Stomach (tissue), 4 donors: Measurements from ENCODE around the gene NRCAM.

ENCODE experiments used
- EP300 ChIP-seq: sonication (generic); formaldehyde crosslinking; IDR thresholded peaks from one replicate; pipeline ENCODE4 v1.6.1; 2017; ENCODE audit warnings: antibody characterized with exemption
- POLR2AphosphoS5 ChIP-seq, 3 donors: sonication (generic); formaldehyde crosslinking; IDR thresholded peaks; one replicate each; pipeline ENCODE4 v1.6.1; 2016; ENCODE audit warnings: antibody characterized with exemption in 3 of 3
- TF ChIP-seq, protein P1 (sequence below), 7 experiments: fragments of 450-650 bp in 4 of 7; fragments of 200-600 bp in 3 of 7; sonication (generic) in 3 of 7; IDR thresholded peaks; one replicate each; pipeline ENCODE4 v1.5.1; 2016 to 2019; ENCODE audit warnings: antibody characterized with exemption in 7 of 7, control low read depth in 2 of 7, mild to moderate bottlenecking in 1 of 7

DNA sequence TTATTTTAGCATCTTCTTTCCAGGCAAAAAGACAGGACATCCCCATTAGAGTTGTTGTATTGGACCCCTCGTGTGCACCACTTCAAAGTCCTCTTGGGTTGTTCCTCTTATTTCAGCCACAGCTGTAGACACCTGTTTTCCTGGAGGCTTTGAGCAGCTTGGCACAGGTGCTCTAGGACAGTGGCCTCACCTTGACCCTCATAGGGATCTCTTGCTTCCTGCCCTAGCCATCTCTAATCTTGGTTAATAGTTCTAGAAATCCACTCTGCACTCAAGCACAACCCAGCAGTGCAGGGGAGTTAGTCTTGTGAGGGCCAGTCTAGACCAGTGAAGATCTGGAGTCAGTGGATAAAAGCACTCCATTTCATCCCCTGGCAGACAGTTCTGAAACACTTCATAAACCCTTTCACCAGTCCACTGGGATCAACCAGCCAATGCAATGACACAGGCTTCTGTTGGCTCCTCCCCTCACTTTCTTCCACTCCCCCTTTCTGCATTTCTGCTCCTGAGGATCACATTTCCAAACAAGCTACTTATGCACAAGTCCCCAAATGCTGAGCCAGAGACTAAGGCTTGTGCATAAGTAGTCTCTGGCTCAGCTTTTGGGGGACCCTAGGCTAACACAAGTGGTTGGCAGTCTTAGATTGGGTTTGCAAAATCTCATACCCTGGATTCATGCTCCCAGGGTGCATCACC is 194.5 kb downstream of the NRCAM start:
- TF ChIP-seq, protein P1, sequence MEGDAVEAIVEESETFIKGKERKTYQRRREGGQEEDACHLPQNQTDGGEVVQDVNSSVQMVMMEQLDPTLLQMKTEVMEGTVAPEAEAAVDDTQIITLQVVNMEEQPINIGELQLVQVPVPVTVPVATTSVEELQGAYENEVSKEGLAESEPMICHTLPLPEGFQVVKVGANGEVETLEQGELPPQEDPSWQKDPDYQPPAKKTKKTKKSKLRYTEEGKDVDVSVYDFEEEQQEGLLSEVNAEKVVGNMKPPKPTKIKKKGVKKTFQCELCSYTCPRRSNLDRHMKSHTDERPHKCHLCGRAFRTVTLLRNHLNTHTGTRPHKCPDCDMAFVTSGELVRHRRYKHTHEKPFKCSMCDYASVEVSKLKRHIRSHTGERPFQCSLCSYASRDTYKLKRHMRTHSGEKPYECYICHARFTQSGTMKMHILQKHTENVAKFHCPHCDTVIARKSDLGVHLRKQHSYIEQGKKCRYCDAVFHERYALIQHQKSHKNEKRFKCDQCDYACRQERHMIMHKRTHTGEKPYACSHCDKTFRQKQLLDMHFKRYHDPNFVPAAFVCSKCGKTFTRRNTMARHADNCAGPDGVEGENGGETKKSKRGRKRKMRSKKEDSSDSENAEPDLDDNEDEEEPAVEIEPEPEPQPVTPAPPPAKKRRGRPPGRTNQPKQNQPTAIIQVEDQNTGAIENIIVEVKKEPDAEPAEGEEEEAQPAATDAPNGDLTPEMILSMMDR (IDR thresholded peaks at IDR 0.05), result no peak
- TF ChIP-seq EP300 (no peak), POLR2AphosphoS5 (IDR thresholded peaks at IDR 0.05) (no peak)
